Spinal cord (tissue), 10 donors: ENCODE measurements around the gene KEL. TPM values are rescaled to one million over a fixed set of nuclear protein-coding genes. Genes with fewer than 3 reads are reported as not detected.

Source experiments
- DNase-seq, 6 donors: peaks; one replicate each; pipeline versions ENCODE4 v3.0.0 to v3.0.0-alpha.2; 2013 to 2015; ENCODE audit warnings: low spot score in 6 of 6, low read depth in 4 of 6
- H3K27ac ChIP-seq: one replicate; pipeline ENCODE4 v1.5.1; 2013; ENCODE audit warnings: low read depth, low read length, control low read depth
- H3K27me3 ChIP-seq: one replicate; pipeline ENCODE4 v1.6.1; 2013; ENCODE audit warnings: low read length; ENCODE audit not compliant: control insufficient read depth, insufficient read depth
- H3K36me3 ChIP-seq: one replicate; pipeline ENCODE4 v1.6.1; 2013; ENCODE audit warnings: low read length; ENCODE audit not compliant: control insufficient read depth, insufficient read depth
- H3K4me1 ChIP-seq: one replicate; pipeline ENCODE4 v1.6.1; 2013; ENCODE audit warnings: low read length; ENCODE audit not compliant: control insufficient read depth, insufficient read depth
- H3K4me3 ChIP-seq: one replicate; pipeline ENCODE4 v1.5.1; 2013; ENCODE audit warnings: low read depth, low read length, control low read depth
- H3K9me3 ChIP-seq: one replicate; pipeline ENCODE4 v1.6.1; 2013; ENCODE audit warnings: low read length; ENCODE audit not compliant: control insufficient read depth, insufficient read depth
- WGBS: methylation state at CpG from one replicate; pipeline ENCODE4 v1.1.5; 2013; ENCODE audit warnings: missing lambda C conversion rate; ENCODE audit not compliant: insufficient coverage; 5-methylcytosine and 5-hydroxymethylcytosine counted together
- polyA plus RNA-seq, 2 donors: library from polyadenylated mRNA; unstranded; fragments of 120-200 nt; gene quantifications; one replicate each; pipeline ENCODE4 v1.2.1, GENCODE V29; 2013; ENCODE audit not compliant: insufficient read length in 2 of 2
- total RNA-seq, 2 donors: library from RNA; depleted of rRNA in 1 of 2; stranded (reverse); fragments of 120-200 nt in 1 of 2; fragments of >200 nt in 1 of 2; gene quantifications; one replicate each; pipeline versions ENCODE4 v1.2.3 to v1.2.4, GENCODE V29; 2013 to 2014
- donor health status: healthy.

Gene KEL
- total and polyA plus RNA-seq, 4 donors = 0.60 to 3.4 (median 1.3) TPM

DNA sequence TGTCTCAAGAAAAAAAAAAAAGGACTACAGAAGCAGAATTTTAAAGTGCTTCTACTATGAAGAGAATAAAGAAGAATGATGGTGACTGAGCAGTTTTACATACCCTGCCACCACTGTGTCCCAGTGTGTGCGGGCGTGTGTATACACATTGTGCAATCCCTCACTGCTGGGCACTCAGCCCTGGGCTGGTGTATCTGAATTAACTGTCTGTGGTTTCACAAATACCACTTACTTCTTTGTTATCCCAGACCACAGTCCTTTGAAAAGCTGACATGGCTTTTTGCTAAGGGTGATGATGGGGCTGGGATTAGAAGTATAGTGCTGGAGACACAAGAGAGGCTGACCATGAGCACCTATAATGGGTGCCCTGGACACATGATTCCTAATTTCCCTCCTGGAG lies 55.5 kb downstream of the KEL start:
- H3K36me3 ChIP-seq = no peaks in the 10 kb centered on the region
- no peak for DNase-seq
- H3K4me3 ChIP-seq = no peak overlapping the region
- no peaks in the 10 kb centered on the region for H3K4me1 ChIP-seq
- no peak overlapping the region for H3K27ac ChIP-seq
- H3K27me3 ChIP-seq = no peaks in the 10 kb centered on the region
- peaks cover 1% of the 10 kb centered on the region for H3K9me3 ChIP-seq
- no CpG with 5 or more reads among the region's 2 CpGs for WGBS

DNA sequence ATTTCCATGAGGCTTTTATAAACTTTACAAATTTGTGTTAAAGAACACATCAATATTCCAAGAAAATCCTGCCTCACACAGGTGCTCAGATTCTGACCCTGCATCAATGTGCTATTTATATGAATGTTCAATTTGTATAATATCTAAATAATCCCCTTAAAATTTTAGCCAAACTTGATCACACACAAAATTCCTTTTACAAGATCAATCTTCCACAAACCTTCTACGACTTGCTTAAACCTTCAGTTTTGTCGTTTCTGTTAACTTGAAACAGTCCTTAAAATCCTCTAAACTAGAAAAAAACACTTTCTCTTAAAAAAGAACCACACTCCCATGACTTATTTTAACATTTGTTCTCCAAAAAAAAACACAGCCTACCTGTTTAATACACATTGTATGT lies 56.4 kb downstream of the KEL start:
- no peaks in the 10 kb centered on the region for H3K4me1 ChIP-seq
- H3K9me3 ChIP-seq = peaks cover 1% of the 10 kb centered on the region
- 89% methylated on average over 2 of the region's 2 CpGs for WGBS

DNA sequence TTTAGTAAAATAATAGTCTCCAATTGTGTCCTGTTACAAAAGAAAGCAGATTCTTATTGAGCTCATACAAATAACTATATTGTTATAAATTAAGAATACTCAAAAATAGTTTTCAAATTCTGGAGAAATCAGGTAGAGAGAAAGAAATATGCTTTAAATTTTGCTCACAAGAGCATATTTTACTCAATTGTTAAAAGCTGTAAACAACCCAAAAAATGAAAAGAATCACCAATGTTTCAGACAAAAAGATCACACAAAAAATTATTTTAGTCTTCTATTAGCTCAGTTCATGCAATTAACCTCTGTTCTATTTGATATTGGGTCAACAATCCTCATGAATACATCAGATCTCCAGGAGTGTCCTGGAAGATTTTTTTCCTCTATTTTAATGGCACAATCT lies 58.0 kb downstream of the KEL start:
- DNase-seq = no peak
- Histone ChIP-seq H3K4me3 (no peak overlapping the region), H3K27ac (no peak overlapping the region), H3K27me3 (no peaks in the 10 kb centered on the region), H3K36me3 (no peaks in the 10 kb centered on the region), H3K9me3 (peaks cover 1% of the 10 kb centered on the region), H3K4me1 (no peaks in the 10 kb centered on the region)

More for the DNA sequence above, 56.4 kb downstream of the KEL start:
- no peak overlapping the region for H3K27ac ChIP-seq
- no peaks in the 10 kb centered on the region for H3K36me3 ChIP-seq
- no peak overlapping the region for H3K4me3 ChIP-seq
- no peaks in the 10 kb centered on the region for H3K27me3 ChIP-seq
- DNase-seq = no peak

DNA sequence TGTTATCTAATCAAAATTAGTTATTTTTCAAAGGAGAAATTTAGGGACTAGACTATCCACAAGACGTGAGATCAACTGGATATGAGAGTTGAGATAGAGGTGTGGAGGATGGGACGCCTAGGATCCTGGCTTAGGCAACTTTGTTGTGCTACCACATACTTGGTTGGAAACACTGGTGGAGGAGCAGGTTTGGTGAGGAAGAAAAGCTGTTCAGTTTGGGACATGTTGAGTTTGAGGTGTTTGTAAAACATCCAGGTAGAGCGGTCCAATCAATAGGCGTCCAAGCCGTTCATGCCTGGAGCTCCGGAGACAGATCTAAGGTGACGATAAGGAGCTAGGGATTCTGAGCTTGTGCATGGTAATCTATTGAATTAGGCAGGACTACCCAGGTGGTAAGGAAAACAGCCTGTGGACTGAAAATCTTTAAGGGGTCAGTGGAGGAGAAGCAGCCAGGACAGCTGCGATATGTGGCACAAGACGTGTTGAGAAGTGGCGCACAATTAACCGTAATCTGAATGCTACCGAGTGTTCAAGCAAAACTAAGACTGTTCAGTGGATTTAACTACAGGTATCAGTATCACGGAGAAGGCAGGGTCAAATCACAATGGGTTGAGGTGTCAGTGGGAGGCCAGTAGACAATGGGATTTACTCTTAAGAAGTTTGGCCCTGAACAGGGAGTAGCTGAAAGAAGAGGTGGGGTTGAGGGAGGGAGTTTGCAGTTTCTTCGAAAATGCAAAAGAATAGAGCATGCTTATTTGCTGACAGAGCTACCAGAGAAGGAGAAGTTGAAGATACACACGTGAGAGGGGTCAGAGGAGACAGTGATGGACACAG lies 60.5 kb downstream of the KEL start:
- Histone ChIP-seq H3K36me3 (no peaks in the 10 kb centered on the region), H3K4me1 (no peaks in the 10 kb centered on the region), H3K27me3 (no peaks in the 10 kb centered on the region), H3K4me3 (no peak overlapping the region), H3K27ac (no peak overlapping the region), H3K9me3 (peaks cover 1% of the 10 kb centered on the region)
- DNase-seq = no peak
- WGBS = 85% methylated on average over 15 of the region's 15 CpGs

DNA sequence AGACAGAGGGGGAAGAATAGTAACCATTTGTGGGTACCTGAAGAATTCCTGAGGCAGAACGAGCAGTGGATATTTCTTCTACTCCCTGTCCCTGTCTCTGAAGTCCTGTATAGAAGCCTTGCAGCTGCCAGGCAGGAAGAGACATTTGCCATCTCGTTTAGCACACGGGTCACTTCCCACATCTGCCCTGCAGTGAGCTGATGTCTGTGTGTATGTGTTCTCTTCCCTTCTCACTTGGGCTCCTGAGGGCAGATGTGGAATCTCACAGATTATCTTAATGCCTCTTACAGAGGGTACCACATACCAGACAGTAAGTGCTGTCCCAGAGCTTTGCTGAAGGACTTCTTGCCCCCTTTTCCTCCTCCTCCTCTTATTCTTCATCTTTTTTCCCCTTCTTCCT lies 62.5 kb downstream of the KEL start:
- Histone ChIP-seq H3K27ac (no peak overlapping the region), H3K36me3 (no peaks in the 10 kb centered on the region), H3K9me3 (peaks cover 1% of the 10 kb centered on the region), H3K27me3 (no peaks in the 10 kb centered on the region), H3K4me3 (no peak overlapping the region), H3K4me1 (no peaks in the 10 kb centered on the region)
- WGBS = no CpG with 5 or more reads among the region's 3 CpGs
- DNase-seq = peak in 1 of 6 donors; percentile 9

DNA sequence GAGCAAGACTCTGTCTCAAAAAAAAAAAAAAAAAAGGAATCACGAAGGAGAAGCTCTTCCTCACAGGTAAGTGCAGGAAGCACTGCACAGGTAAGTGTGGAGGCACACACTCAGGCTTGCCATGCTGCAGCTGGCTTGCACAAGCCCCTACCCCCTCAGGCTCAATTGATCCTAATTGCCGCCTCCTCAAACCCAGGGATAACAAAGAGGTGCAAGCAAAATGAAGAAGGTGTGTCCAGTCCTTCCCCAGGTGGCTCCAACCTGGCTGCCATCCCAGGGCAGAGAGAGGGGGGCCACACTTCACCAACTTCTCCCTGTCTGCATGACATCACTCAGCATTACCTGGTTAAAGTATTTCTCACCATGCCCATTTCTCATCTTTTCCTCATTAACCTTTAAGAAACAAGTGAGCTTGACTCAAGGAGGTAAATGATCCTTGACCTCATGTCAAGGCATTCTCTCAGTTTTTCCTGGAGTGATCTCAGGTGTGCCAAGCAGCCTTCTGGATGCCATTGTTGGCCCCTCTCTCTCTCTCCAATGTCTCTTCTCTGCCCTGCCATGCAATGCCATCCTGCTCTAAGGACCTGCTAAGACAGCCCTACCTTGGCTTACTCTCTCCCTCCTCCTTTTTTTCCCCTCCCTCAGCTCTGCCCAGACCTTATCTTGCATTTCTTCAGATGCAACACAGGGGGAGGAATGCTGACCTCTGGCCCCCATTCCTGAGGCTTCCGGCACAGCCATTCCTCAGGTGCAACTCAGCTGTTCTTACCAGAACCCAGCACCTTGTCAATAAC lies 63.6 kb downstream of the KEL start:
- Histone ChIP-seq H3K9me3 (no peaks in the 10 kb centered on the region), H3K4me1 (no peaks in the 10 kb centered on the region), H3K4me3 (no peak overlapping the region), H3K36me3 (no peaks in the 10 kb centered on the region), H3K27ac (no peak overlapping the region), H3K27me3 (no peaks in the 10 kb centered on the region)
- no peak for DNase-seq
- WGBS = 100% methylated on average over 1 of the region's 3 CpGs

DNA sequence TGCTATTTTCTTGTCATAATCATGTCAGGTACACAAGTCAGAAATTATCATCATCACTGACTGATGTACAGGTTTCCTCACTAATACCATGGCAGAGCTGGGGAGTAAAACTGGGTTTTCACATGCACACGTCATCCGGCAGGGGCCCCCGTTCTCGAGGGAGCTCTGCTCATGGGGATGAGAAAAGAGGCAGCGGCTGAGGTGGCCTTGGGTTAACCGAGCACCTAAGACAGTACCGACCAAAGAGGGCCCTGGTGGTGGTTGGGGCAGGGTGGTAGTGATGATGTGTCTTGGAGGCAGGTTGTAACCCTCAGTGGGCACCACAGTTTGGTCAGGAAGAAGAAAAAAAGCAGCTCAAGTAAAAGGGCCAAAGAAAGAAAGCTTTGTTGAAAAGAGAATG lies 64.5 kb downstream of the KEL start:
- Histone ChIP-seq H3K4me1 (no peaks in the 10 kb centered on the region), H3K27ac (no peak overlapping the region), H3K27me3 (no peaks in the 10 kb centered on the region), H3K36me3 (no peaks in the 10 kb centered on the region), H3K4me3 (no peak overlapping the region), H3K9me3 (no peaks in the 10 kb centered on the region)
- WGBS = 90% methylated on average over 5 of the region's 7 CpGs
- DNase-seq = no peak

DNA sequence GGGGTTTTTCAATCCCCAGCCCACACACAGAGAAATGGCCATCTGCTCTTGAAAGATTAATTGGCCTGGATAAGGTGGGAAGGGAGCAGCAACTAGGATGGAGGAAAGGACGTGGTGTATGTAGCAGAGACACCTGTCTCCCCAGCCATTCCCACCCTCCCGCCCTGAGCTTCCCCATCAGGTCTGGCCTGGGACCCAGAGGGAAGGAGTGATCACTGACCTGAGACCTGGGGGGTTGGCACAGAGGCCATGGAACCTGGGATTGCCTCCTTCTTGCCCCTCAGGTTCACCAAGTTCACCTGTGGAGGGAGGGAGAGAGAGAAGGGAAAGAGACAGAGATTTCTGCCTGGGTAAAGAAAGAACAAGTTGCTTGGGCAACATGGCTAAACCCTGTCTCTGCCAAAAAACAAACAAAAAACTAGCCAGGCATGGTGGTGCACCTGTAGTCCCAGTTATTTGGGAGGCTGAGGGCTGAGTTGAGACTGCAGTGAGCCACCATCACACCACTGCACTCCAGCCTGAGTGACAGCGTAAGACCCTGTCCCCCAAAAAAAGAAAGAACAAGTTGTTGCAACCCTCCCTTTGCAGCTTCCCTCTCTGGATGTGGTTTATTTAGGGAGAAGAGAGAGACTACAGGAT lies 65.3 kb downstream of the KEL start:
- WGBS = no CpG with 5 or more reads among the region's 3 CpGs
- H3K4me3 ChIP-seq = no peak overlapping the region
- no peak for DNase-seq

DNA sequence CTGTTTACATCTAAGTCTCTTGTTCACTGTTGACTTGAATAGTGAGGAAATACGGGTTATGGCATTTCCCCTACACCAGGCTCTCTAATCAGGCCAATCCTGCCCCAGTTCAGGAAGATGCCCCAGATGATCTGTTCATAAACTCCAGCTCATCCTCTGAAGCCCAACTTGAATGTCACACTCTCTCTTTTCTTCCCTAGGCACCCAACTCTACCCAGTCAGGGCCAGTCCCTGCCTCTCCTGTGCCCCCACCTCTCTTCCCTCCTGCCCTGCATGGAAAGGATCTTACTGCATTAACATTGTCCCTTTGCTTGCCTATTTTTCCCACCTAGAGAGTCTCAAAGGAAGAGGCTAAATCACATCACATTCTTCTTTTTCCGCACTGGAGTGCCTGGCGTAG lies 66.0 kb downstream of the KEL start:
- no peak for DNase-seq
- no peak overlapping the region for H3K4me3 ChIP-seq
- no peaks in the 10 kb centered on the region for H3K36me3 ChIP-seq
- no peaks in the 10 kb centered on the region for H3K27me3 ChIP-seq
- no peak overlapping the region for H3K27ac ChIP-seq
- no CpG with 5 or more reads among the region's 3 CpGs for WGBS
- H3K9me3 ChIP-seq = no peaks in the 10 kb centered on the region
- H3K4me1 ChIP-seq = no peaks in the 10 kb centered on the region

More for the DNA sequence above, 65.3 kb downstream of the KEL start:
- Histone ChIP-seq H3K36me3 (no peaks in the 10 kb centered on the region), H3K4me1 (no peaks in the 10 kb centered on the region), H3K9me3 (no peaks in the 10 kb centered on the region), H3K27ac (no peak overlapping the region), H3K27me3 (no peaks in the 10 kb centered on the region)
